ENCODE data around the gene OPRPN.

DNA sequence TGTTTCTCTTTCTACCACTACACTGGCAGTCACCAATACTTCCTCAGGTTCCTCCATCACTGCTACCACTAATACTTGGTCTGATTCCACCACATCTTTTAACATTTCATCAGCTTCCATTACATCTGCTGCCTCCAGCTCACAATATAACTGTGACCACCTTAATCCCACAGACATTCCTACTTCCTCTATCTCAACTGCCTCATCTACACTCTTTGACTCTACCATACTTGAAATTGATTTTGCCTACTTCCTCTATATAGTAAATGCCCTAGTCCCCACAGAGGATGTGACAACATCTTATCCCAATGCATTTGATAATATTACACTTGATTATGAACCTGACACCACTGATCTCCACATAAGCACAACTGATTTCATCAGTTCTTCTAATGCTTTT lies 29.0 kb downstream of the OPRPN start:
- TF ChIP-seq, protein P1, sequence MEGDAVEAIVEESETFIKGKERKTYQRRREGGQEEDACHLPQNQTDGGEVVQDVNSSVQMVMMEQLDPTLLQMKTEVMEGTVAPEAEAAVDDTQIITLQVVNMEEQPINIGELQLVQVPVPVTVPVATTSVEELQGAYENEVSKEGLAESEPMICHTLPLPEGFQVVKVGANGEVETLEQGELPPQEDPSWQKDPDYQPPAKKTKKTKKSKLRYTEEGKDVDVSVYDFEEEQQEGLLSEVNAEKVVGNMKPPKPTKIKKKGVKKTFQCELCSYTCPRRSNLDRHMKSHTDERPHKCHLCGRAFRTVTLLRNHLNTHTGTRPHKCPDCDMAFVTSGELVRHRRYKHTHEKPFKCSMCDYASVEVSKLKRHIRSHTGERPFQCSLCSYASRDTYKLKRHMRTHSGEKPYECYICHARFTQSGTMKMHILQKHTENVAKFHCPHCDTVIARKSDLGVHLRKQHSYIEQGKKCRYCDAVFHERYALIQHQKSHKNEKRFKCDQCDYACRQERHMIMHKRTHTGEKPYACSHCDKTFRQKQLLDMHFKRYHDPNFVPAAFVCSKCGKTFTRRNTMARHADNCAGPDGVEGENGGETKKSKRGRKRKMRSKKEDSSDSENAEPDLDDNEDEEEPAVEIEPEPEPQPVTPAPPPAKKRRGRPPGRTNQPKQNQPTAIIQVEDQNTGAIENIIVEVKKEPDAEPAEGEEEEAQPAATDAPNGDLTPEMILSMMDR (IDR thresholded peaks at IDR 0.05): no peak
- no peak for TF ChIP-seq POLR2A (IDR thresholded peaks at IDR 0.05)

All from vagina (tissue), 2 donors.